DND-41 (cell line): ENCODE results near the gene JMJD6.

ENCODE experiments used
- ATAC-seq: fragments of 200-7000 bp; cut with Tn5 transposase; 3 replicates; pipeline ENCODE4 v1.9.1; 2021; ENCODE audit warnings: low read depth; ENCODE audit not compliant: insufficient read depth
- DNase-seq: peaks from one replicate; pipeline ENCODE4 v3.0.0-alpha.2; 2020
- H2AFZ ChIP-seq: 2 replicates; pipeline ENCODE4 v1.6.0; 2012; ENCODE audit warnings: low read depth, low read length
- H3K27ac ChIP-seq: 2 replicates; pipeline ENCODE4 v1.5.1; 2012; ENCODE audit warnings: low read length, inconsistent platforms
- H3K27me3 ChIP-seq: fragments of 200-600 bp; sonication (generic); 2 replicates; pipeline ENCODE4 v1.6.0; 2012; ENCODE audit warnings: low read length, mild to moderate bottlenecking, inconsistent platforms; ENCODE audit not compliant: insufficient read depth, poor library complexity
- H3K36me3 ChIP-seq: 2 replicates; pipeline ENCODE4 v1.5.1; 2012; ENCODE audit warnings: low read length, inconsistent platforms; ENCODE audit not compliant: insufficient read depth
- H3K4me1 ChIP-seq: 2 replicates; pipeline ENCODE4 v1.5.1; 2012; ENCODE audit warnings: mild to moderate bottlenecking, low read length; ENCODE audit not compliant: insufficient read depth
- H3K4me2 ChIP-seq: 2 replicates; pipeline ENCODE4 v1.6.0; 2012; ENCODE audit warnings: mild to moderate bottlenecking, moderate library complexity, low read length, inconsistent platforms; ENCODE audit not compliant: insufficient read depth
- H3K4me3 ChIP-seq, 2 experiments: fragments of 200-600 bp in 1 of 2; shearing (Covaris generic) in 1 of 2; 2 replicates each; pipeline ENCODE4 v1.5.1; 2012 to 2016; ENCODE audit warnings: inconsistent platforms in 2 of 2, low read length in 2 of 2, mild to moderate bottlenecking in 2 of 2, low read depth in 1 of 2, moderate library complexity in 1 of 2
- H3K79me2 ChIP-seq: 2 replicates; pipeline ENCODE4 v1.6.0; 2012; ENCODE audit warnings: low read length, inconsistent platforms; ENCODE audit not compliant: insufficient read depth
- H3K9ac ChIP-seq: 2 replicates; pipeline ENCODE4 v1.6.0; 2012; ENCODE audit warnings: low read depth, mild to moderate bottlenecking, inconsistent platforms, low read length, moderate library complexity
- H3K9me3 ChIP-seq: 2 replicates; pipeline ENCODE4 v1.5.1; 2012; ENCODE audit warnings: low read length, moderate library complexity, mild to moderate bottlenecking, inconsistent platforms; ENCODE audit not compliant: insufficient read depth, severe bottlenecking
- H4K20me1 ChIP-seq: 2 replicates; pipeline ENCODE4 v1.6.0; 2012; ENCODE audit warnings: low read length; ENCODE audit not compliant: insufficient read depth
- EZH2 ChIP-seq: IDR thresholded peaks from 3 replicates; pipeline ENCODE4 v1.6.1; 2012; ENCODE audit warnings: borderline replicate concordance, low read depth, mild to moderate bottlenecking, moderate library complexity, low read length, inconsistent platforms; ENCODE audit not compliant: severe bottlenecking
- TF ChIP-seq, protein P1 (sequence below): IDR thresholded peaks from 2 replicates; pipeline ENCODE4 v1.5.1; 2012; ENCODE audit warnings: borderline replicate concordance, low read length, moderate library complexity, mild to moderate bottlenecking; ENCODE audit not compliant: poor library complexity, severe bottlenecking; ENCODE audit errors: extremely low read depth

The JMJD6 gene

DNA sequence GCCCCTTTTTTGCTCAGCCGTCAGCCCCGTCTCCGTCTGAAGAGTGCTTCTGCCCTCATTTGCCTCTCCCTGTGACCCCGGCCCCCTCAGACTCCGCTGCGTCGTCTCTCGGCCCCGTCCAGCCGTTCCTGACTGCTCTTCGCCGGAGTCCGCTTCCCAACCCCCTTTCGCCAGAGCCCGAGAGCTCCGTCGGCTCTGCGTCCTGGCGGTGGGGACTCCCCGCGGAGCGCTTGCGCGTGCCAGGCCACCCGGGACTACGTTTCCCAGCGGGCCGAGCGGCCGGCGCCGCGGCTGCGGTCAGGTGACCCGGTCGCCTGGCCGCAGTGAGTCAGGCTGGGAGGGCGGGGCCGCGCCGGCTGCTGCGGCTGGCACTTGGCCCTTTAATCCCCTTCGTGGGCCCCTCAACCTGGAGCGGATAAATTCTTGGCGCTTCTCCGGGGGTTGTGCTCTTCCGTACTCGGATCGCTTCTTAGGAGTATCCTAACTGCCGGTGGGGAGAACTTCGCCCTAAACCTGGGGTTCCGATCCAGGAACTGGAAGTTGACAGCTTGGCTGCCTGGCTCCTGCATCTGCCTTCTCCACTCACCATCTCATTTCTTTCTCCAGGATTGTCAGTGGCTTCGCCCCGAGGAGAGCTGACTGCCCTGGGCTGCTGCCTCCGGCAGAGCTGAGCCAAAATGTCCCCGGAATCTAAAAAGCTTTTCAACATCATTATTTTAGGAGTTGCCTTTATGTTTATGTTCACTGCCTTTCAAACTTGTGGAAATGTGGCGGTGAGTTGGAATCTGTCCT is 11.5 kb upstream of the JMJD6 start, which contains the start of gene MFSD11:
Gene MFSD11, plus strand, starts transcription at position 444 of the 792 bp plus-strand sequence. Its CDS starts 234 bp downstream, at position 678.
- Histone ChIP-seq H3K36me3 (peaks cover 58% of the 10 kb centered on the region), H3K4me2 (peak within 1 kb of the TSS; percentile 77), H3K4me1 (peaks cover 50% of the 10 kb centered on the region), H3K79me2 (peaks cover 73% of the 10 kb centered on the region), H3K9ac (peak within 1 kb of the TSS; percentile 100), H4K20me1 (peaks cover 38% of the 10 kb centered on the region), H3K9me3 (no peaks in the 10 kb centered on the region), H3K4me3 (peak within 1 kb of the TSS; percentile 78 to 84), H2AFZ (peak within 1 kb of the TSS; percentile 91), H3K27me3 (no peaks in the 10 kb centered on the region), H3K27ac (peak within 1 kb of the TSS; percentile 100)
- ATAC-seq (peak; percentile 70), DNase-seq (peak; percentile 93)
- no peak for TF ChIP-seq EZH2

- H3K4me1 ChIP-seq: peaks cover 57% of the 10 kb centered on the region
- H2AFZ ChIP-seq: peak within 1 kb of the TSS; percentile 91
- peak within 1 kb of the TSS; percentile 100 for H3K27ac ChIP-seq
- TF ChIP-seq, protein P1, sequence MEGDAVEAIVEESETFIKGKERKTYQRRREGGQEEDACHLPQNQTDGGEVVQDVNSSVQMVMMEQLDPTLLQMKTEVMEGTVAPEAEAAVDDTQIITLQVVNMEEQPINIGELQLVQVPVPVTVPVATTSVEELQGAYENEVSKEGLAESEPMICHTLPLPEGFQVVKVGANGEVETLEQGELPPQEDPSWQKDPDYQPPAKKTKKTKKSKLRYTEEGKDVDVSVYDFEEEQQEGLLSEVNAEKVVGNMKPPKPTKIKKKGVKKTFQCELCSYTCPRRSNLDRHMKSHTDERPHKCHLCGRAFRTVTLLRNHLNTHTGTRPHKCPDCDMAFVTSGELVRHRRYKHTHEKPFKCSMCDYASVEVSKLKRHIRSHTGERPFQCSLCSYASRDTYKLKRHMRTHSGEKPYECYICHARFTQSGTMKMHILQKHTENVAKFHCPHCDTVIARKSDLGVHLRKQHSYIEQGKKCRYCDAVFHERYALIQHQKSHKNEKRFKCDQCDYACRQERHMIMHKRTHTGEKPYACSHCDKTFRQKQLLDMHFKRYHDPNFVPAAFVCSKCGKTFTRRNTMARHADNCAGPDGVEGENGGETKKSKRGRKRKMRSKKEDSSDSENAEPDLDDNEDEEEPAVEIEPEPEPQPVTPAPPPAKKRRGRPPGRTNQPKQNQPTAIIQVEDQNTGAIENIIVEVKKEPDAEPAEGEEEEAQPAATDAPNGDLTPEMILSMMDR: no peak
- no peak for TF ChIP-seq EZH2
- H4K20me1 ChIP-seq: peaks cover 38% of the 10 kb centered on the region
- H3K4me2 ChIP-seq: peak within 1 kb of the TSS; percentile 92
- peak; percentile 99 for DNase-seq
- H3K9me3 ChIP-seq: no peaks in the 10 kb centered on the region
- peaks cover 80% of the 10 kb centered on the region for H3K79me2 ChIP-seq
- H3K36me3 ChIP-seq: peaks cover 60% of the 10 kb centered on the region
- peak within 1 kb of the TSS; percentile 100 for H3K9ac ChIP-seq
- peak within 1 kb of the TSS; percentile 78 to 84 for H3K4me3 ChIP-seq
- ATAC-seq: peak; percentile 69
- H3K27me3 ChIP-seq: no peaks in the 10 kb centered on the region
Measured at GRCh38 chr17:76737082-76737675, 10.8 kb upstream of the JMJD6 start, which contains the start of gene SRSF2. SRSF2 (minus strand) TSS chr17:76737331; CDS start chr17:76737160, 171 bp downstream.

GRCh38 chr17:76736349-76737081 is 10.1 kb upstream of the JMJD6 start:
- H3K4me3 ChIP-seq: peak overlapping the region; percentile 67 to 69
- H3K27ac ChIP-seq: peak overlapping the region; percentile 100
- peaks cover 60% of the 10 kb centered on the region for H3K4me1 ChIP-seq
- TF ChIP-seq, protein P1: peak; percentile 30
- TF ChIP-seq EZH2: no peak
- H3K79me2 ChIP-seq: peaks cover 87% of the 10 kb centered on the region
- H3K9ac ChIP-seq: peak overlapping the region; percentile 100
- ATAC-seq (peak; percentile 32), DNase-seq (peak; percentile 70)
- peaks cover 61% of the 10 kb centered on the region for H3K36me3 ChIP-seq
- H3K27me3 ChIP-seq: no peaks in the 10 kb centered on the region
- H3K9me3 ChIP-seq: no peaks in the 10 kb centered on the region
- peak overlapping the region; percentile 92 for H3K4me2 ChIP-seq
- H4K20me1 ChIP-seq: peaks cover 38% of the 10 kb centered on the region
- peak overlapping the region; percentile 42; the same call in 1 of the 2 replicates for H2AFZ ChIP-seq
